HEK293 (cell line): ENCODE data around the gene ATP6V0B.

Experiments
- CTCF ChIA-PET: fragments of 350-600 bp; formaldehyde crosslinking; extraction: SDS; loops from one replicate; lab custom pipeline; 2021; ENCODE audit warnings: antibody characterized with exemption; lab: Yijun Ruan, JAX
- POLR2A ChIA-PET: fragments of 300-600 bp; formaldehyde crosslinking; extraction: SDS; loops from one replicate; lab custom pipeline; 2020; ENCODE audit warnings: antibody characterized with exemption, inconsistent platforms; lab: Yijun Ruan, JAX
- H3K27ac ChIP-seq: fragments of 200-500 bp; sonication (Bioruptor generic); 2 replicates; pipeline ENCODE4 v1.5.1; 2014; ENCODE audit warnings: low read depth, low read length, control low read depth, inconsistent platforms; ENCODE audit errors: extremely low read depth
- H3K36me3 ChIP-seq, 2 experiments: fragments of 200-500 bp in 1 of 2; sonication (Bioruptor generic) in 1 of 2; 1 replicate in 1 of 2; 2 replicates in 1 of 2; pipeline ENCODE4 v1.5.1; 2014 to 2017; ENCODE audit warnings: inconsistent platforms in 2 of 2, low read length in 2 of 2; ENCODE audit not compliant: control insufficient read depth in 2 of 2, insufficient read depth in 1 of 2
- H3K4me1 ChIP-seq: fragments of 200-500 bp; sonication (Bioruptor generic); 2 replicates; pipeline ENCODE4 v1.5.1; 2014; ENCODE audit warnings: mild to moderate bottlenecking, low read length, inconsistent platforms; ENCODE audit not compliant: control insufficient read depth, insufficient read depth
- H3K4me3 ChIP-seq: 2 replicates; pipeline ENCODE4 v1.5.1; 2011; ENCODE audit warnings: low read depth, mild to moderate bottlenecking, control low read depth, low read length, moderate library complexity
- H3K9me3 ChIP-seq: fragments of 200-500 bp; sonication (Bioruptor generic); 2 replicates; pipeline ENCODE4 v1.5.1; 2014; ENCODE audit warnings: low read depth, low read length, inconsistent platforms; ENCODE audit not compliant: control insufficient read depth, insufficient read depth
- GLI4 ChIP-seq: fragments of 450-650 bp; formaldehyde crosslinking; IDR thresholded peaks from 2 replicates; pipeline ENCODE4 v1.5.1; 2016; ENCODE audit warnings: missing biosample characterization, missing genetic modification characterization
- HOXC10 ChIP-seq: sonication (generic); formaldehyde crosslinking; IDR thresholded peaks from 2 replicates; pipeline ENCODE4 v1.8.1; 2023; ENCODE audit warnings: mild to moderate bottlenecking, missing genetic modification reagents
- KLF16 ChIP-seq: fragments of 450-650 bp; formaldehyde crosslinking; IDR thresholded peaks from 2 replicates; pipeline ENCODE4 v1.5.1; 2017; ENCODE audit warnings: missing biosample characterization, missing genetic modification characterization
- SCRT1 ChIP-seq: fragments of 450-650 bp; formaldehyde crosslinking; IDR thresholded peaks from 2 replicates; pipeline ENCODE4 v1.5.1; 2016; ENCODE audit warnings: missing biosample characterization, missing genetic modification characterization, borderline replicate concordance
- SP3 ChIP-seq: fragments of 450-650 bp; formaldehyde crosslinking; IDR thresholded peaks from 2 replicates; pipeline ENCODE4 v1.5.1; 2016; ENCODE audit warnings: missing biosample characterization, missing genetic modification characterization
- TRIM28 ChIP-seq: IDR thresholded peaks from 2 replicates; pipeline ENCODE4 v1.6.1; 2011; ENCODE audit warnings: low read length, control low read depth, borderline replicate concordance
- ZNF146 ChIP-seq: fragments of 450-650 bp; formaldehyde crosslinking; IDR thresholded peaks from 2 replicates; pipeline ENCODE4 v1.5.1; 2016; ENCODE audit warnings: missing biosample characterization, missing genetic modification characterization
- ZNF155 ChIP-seq: fragments of 450-650 bp; formaldehyde crosslinking; IDR thresholded peaks from 2 replicates; pipeline ENCODE4 v1.5.1; 2016; ENCODE audit warnings: missing biosample characterization, missing genetic modification characterization
- ZNF174 ChIP-seq: fragments of 450-650 bp; formaldehyde crosslinking; IDR thresholded peaks from 2 replicates; pipeline ENCODE4 v1.5.0; 2017; ENCODE audit warnings: missing biosample characterization, mild to moderate bottlenecking, missing genetic modification characterization
- ZNF184 ChIP-seq: fragments of 450-650 bp; IDR thresholded peaks from 2 replicates; pipeline ENCODE4 v1.5.1; 2018; ENCODE audit warnings: missing biosample characterization, mild to moderate bottlenecking, missing genetic modification characterization
- ZNF202 ChIP-seq: fragments of 450-650 bp; formaldehyde crosslinking; IDR thresholded peaks from 2 replicates; pipeline ENCODE4 v1.5.1; 2016; ENCODE audit warnings: missing biosample characterization, missing genetic modification characterization, borderline replicate concordance
- ZNF223 ChIP-seq: fragments of 450-650 bp; formaldehyde crosslinking; IDR thresholded peaks from 2 replicates; pipeline ENCODE4 v1.5.1; 2016; ENCODE audit warnings: missing biosample characterization, missing genetic modification characterization
- ZNF248 ChIP-seq: fragments of 450-650 bp; formaldehyde crosslinking; IDR thresholded peaks from 2 replicates; pipeline ENCODE4 v1.5.1; 2017; ENCODE audit warnings: missing biosample characterization, missing genetic modification characterization
- ZNF266 ChIP-seq: fragments of 450-650 bp; formaldehyde crosslinking; IDR thresholded peaks from 2 replicates; pipeline ENCODE4 v1.5.1; 2016; ENCODE audit warnings: missing biosample characterization, missing genetic modification characterization, low read depth
- ZNF335 ChIP-seq: fragments of 450-650 bp; formaldehyde crosslinking; conservative IDR thresholded peaks from 2 replicates; pipeline ENCODE4 v1.5.1; 2016; ENCODE audit warnings: missing biosample characterization, missing genetic modification characterization
- ZNF354C ChIP-seq: fragments of 450-650 bp; formaldehyde crosslinking; IDR thresholded peaks from 2 replicates; pipeline ENCODE4 v1.5.1; 2016; ENCODE audit warnings: missing biosample characterization, missing genetic modification characterization, low read depth, borderline replicate concordance
- ZNF529 ChIP-seq: fragments of 450-650 bp; formaldehyde crosslinking; IDR thresholded peaks from 2 replicates; pipeline ENCODE4 v1.5.1; 2017; ENCODE audit warnings: missing genetic modification characterization, missing biosample characterization; ENCODE audit not compliant: insufficient replicate concordance
- ZNF555 ChIP-seq: fragments of 450-650 bp; formaldehyde crosslinking; conservative IDR thresholded peaks from 2 replicates; pipeline ENCODE4 v1.5.1; 2017; ENCODE audit warnings: missing biosample characterization, mild to moderate bottlenecking, missing genetic modification characterization, inconsistent platforms
- ZNF560 ChIP-seq: fragments of 450-650 bp; formaldehyde crosslinking; IDR thresholded peaks from 2 replicates; pipeline ENCODE4 v1.5.1; 2017; ENCODE audit warnings: missing biosample characterization, missing genetic modification characterization, borderline replicate concordance
- ZNF629 ChIP-seq: fragments of 450-650 bp; formaldehyde crosslinking; IDR thresholded peaks from 2 replicates; pipeline ENCODE4 v1.5.1; 2017; ENCODE audit warnings: missing biosample characterization, missing genetic modification characterization
- ZNF707 ChIP-seq: fragments of 450-650 bp; formaldehyde crosslinking; IDR thresholded peaks from 2 replicates; pipeline ENCODE4 v1.5.1; 2016; ENCODE audit warnings: missing biosample characterization, missing genetic modification characterization
- ZNF792 ChIP-seq: fragments of 450-650 bp; formaldehyde crosslinking; IDR thresholded peaks from 2 replicates; pipeline ENCODE4 v1.5.1; 2016; ENCODE audit warnings: missing biosample characterization, missing genetic modification characterization
- ZNF830 ChIP-seq: fragments of 450-650 bp; IDR thresholded peaks from 2 replicates; pipeline ENCODE4 v1.5.0; 2018; ENCODE audit warnings: missing biosample characterization, missing genetic modification characterization, low read depth, mild to moderate bottlenecking, moderate library complexity
- ZNF837 ChIP-seq: fragments of 450-650 bp; formaldehyde crosslinking; IDR thresholded peaks from 2 replicates; pipeline ENCODE4 v1.5.1; 2016; ENCODE audit warnings: missing biosample characterization, missing genetic modification characterization
- ZSCAN16 ChIP-seq: fragments of 450-650 bp; formaldehyde crosslinking; IDR thresholded peaks from 2 replicates; pipeline ENCODE4 v1.5.1; 2016; ENCODE audit warnings: missing biosample characterization, missing genetic modification characterization
- TF ChIP-seq, protein P1 (sequence below): fragments of 450-650 bp; formaldehyde crosslinking; IDR thresholded peaks from 2 replicates; pipeline ENCODE4 v1.5.1; 2016; ENCODE audit warnings: missing biosample characterization, missing genetic modification characterization
- TF ChIP-seq, protein P2 (sequence below): fragments of 450-650 bp; formaldehyde crosslinking; IDR thresholded peaks from 2 replicates; pipeline ENCODE4 v1.5.1; 2017; ENCODE audit warnings: missing biosample characterization, missing genetic modification characterization
- TF ChIP-seq, protein P3 (sequence below): fragments of 450-650 bp; formaldehyde crosslinking; IDR thresholded peaks from 2 replicates; pipeline ENCODE4 v1.5.1; 2016; ENCODE audit warnings: missing biosample characterization, missing genetic modification characterization
- TF ChIP-seq, protein P4 (sequence below): fragments of 450-650 bp; formaldehyde crosslinking; IDR thresholded peaks from 2 replicates; pipeline ENCODE4 v1.5.1; 2016; ENCODE audit warnings: missing biosample characterization, missing genetic modification characterization
- TF ChIP-seq, protein P5 (sequence below): fragments of 450-650 bp; formaldehyde crosslinking; IDR thresholded peaks from 2 replicates; pipeline ENCODE4 v1.5.0; 2017; ENCODE audit warnings: missing biosample characterization, missing genetic modification characterization, borderline replicate concordance

Gene ATP6V0B

DNA sequence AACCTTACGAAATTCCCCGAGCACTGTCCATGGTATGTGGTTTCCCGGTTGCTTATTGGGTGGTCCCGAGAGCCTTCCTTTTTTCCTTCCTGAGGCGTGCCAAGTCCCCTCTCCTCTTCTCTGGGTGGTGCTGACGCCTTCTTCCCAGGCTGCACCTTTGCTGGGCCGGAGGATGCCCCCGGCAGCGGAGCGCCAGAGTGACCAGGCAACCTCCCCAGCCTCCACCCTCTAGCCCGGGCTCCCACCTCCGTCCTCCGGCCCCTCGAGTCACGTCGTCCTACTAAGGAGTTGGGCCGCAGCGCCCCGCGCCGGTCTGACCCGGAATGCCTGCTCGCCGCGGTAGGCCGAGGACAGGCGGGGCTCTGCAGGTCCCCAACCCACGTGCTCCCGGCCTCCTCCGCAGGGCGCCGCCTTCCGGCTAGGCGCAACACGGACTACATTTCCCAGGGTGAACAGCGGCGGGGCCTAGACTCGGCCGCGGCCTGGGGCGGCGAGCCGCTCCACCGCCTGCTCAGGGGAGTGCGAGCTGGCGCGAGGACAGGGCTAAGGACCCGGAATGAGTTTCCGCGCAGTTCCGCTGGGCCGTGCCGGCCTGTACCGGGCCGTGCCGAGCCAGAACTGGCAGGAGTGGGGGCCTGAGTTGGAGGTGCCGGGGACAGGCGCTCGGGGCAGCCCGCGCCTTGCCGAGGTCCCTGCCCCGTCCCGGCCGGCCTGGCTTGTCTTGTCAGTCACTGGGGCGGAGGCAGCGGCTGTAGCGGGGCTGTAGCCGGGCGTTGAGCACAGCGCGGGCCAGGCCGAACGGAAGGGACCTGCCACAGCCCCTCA lies 28.3 kb upstream of the ATP6V0B start, which contains the start of gene IPO13:
Gene IPO13 (plus strand): TSS at position 715 of the 825 bp plus-strand sequence. CDS start 651 bp downstream, outside the sequence.
- Histone ChIP-seq H3K36me3 (peaks cover 0 to 33% of the 10 kb centered on the region in 2 experiments; a peak in 1 of 3 replicates), H3K27ac (peak within 1 kb of the TSS; percentile 89), H3K4me1 (0 out of 2 replicates have a peak, but pooled peaks cover 4% of the 10 kb centered on the region), H3K4me3 (peak within 1 kb of the TSS; percentile 85), H3K9me3 (no peaks in the 10 kb centered on the region)
- POLR2A ChIA-PET: interaction anchor here (0.7 to 2.7 kb wide), 14 partner anchors 10 to 588 kb away, joined by 3 to 15 read pairs (median 4); partner anchors contain the start of genes ARTN, ATP6V0B, CDC20 and DPH2
- CTCF ChIA-PET: interaction anchor here (0.6 to 6.4 kb wide), 12 partner anchors 13 to 513 kb away, joined by 3 to 79 read pairs (median 4); partner anchors contain the start of gene ARTN
- TF ChIP-seq ZNF146 (tag by site-specific recombination) (0 out of 2 replicates have a peak, but pooled peaks have one; percentile 9), ZNF184 (no peak), ZNF830 (tag by site-specific recombination) (no peak), ZSCAN16 (no peak), ZNF560 (tag by site-specific recombination) (no peak), SCRT1 (tag by site-specific recombination) (no peak), ZNF155 (tag by site-specific recombination) (no peak), ZNF202 (no peak), ZNF335 (peak; percentile 100), KLF16 (tag by site-specific recombination) (peak; percentile 79), ZNF792 (tag by site-specific recombination) (no peak), HOXC10 (no peak), ZNF223 (tag by site-specific recombination) (no peak), ZNF266 (tag by site-specific recombination) (no peak), ZNF837 (tag by site-specific recombination) (no peak), ZNF354C (tag by site-specific recombination) (no peak), ZNF629 (tag by site-specific recombination) (peak; percentile 86), ZNF555 (tag by site-specific recombination) (no peak), GLI4 (tag by site-specific recombination) (no peak), TRIM28 (peak; percentile 87; the same call in 1 of the 2 replicates), SP3 (tag by site-specific recombination) (peak; percentile 94), ZNF248 (tag by site-specific recombination) (no peak), ZNF707 (tag by site-specific recombination) (no peak), ZNF529 (tag by site-specific recombination) (no peak), ZNF174 (tag by site-specific recombination) (no peak)
- TF ChIP-seq, protein P1, sequence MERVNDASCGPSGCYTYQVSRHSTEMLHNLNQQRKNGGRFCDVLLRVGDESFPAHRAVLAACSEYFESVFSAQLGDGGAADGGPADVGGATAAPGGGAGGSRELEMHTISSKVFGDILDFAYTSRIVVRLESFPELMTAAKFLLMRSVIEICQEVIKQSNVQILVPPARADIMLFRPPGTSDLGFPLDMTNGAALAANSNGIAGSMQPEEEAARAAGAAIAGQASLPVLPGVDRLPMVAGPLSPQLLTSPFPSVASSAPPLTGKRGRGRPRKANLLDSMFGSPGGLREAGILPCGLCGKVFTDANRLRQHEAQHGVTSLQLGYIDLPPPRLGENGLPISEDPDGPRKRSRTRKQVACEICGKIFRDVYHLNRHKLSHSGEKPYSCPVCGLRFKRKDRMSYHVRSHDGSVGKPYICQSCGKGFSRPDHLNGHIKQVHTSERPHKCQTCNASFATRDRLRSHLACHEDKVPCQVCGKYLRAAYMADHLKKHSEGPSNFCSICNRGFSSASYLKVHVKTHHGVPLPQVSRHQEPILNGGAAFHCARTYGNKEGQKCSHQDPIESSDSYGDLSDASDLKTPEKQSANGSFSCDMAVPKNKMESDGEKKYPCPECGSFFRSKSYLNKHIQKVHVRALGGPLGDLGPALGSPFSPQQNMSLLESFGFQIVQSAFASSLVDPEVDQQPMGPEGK (tag by site-specific recombination): peak; percentile 90
- TF ChIP-seq, protein P2, sequence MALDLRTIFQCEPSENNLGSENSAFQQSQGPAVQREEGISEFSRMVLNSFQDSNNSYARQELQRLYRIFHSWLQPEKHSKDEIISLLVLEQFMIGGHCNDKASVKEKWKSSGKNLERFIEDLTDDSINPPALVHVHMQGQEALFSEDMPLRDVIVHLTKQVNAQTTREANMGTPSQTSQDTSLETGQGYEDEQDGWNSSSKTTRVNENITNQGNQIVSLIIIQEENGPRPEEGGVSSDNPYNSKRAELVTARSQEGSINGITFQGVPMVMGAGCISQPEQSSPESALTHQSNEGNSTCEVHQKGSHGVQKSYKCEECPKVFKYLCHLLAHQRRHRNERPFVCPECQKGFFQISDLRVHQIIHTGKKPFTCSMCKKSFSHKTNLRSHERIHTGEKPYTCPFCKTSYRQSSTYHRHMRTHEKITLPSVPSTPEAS: peak; percentile 35; the same call in 1 of the 2 replicates
- TF ChIP-seq, protein P3, sequence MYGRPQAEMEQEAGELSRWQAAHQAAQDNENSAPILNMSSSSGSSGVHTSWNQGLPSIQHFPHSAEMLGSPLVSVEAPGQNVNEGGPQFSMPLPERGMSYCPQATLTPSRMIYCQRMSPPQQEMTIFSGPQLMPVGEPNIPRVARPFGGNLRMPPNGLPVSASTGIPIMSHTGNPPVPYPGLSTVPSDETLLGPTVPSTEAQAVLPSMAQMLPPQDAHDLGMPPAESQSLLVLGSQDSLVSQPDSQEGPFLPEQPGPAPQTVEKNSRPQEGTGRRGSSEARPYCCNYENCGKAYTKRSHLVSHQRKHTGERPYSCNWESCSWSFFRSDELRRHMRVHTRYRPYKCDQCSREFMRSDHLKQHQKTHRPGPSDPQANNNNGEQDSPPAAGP: peak; percentile 94
- TF ChIP-seq, protein P4, sequence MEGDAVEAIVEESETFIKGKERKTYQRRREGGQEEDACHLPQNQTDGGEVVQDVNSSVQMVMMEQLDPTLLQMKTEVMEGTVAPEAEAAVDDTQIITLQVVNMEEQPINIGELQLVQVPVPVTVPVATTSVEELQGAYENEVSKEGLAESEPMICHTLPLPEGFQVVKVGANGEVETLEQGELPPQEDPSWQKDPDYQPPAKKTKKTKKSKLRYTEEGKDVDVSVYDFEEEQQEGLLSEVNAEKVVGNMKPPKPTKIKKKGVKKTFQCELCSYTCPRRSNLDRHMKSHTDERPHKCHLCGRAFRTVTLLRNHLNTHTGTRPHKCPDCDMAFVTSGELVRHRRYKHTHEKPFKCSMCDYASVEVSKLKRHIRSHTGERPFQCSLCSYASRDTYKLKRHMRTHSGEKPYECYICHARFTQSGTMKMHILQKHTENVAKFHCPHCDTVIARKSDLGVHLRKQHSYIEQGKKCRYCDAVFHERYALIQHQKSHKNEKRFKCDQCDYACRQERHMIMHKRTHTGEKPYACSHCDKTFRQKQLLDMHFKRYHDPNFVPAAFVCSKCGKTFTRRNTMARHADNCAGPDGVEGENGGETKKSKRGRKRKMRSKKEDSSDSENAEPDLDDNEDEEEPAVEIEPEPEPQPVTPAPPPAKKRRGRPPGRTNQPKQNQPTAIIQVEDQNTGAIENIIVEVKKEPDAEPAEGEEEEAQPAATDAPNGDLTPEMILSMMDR (tag by site-specific recombination): peak; percentile 100
- TF ChIP-seq, protein P5, sequence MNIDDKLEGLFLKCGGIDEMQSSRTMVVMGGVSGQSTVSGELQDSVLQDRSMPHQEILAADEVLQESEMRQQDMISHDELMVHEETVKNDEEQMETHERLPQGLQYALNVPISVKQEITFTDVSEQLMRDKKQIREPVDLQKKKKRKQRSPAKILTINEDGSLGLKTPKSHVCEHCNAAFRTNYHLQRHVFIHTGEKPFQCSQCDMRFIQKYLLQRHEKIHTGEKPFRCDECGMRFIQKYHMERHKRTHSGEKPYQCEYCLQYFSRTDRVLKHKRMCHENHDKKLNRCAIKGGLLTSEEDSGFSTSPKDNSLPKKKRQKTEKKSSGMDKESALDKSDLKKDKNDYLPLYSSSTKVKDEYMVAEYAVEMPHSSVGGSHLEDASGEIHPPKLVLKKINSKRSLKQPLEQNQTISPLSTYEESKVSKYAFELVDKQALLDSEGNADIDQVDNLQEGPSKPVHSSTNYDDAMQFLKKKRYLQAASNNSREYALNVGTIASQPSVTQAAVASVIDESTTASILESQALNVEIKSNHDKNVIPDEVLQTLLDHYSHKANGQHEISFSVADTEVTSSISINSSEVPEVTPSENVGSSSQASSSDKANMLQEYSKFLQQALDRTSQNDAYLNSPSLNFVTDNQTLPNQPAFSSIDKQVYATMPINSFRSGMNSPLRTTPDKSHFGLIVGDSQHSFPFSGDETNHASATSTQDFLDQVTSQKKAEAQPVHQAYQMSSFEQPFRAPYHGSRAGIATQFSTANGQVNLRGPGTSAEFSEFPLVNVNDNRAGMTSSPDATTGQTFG (tag by site-specific recombination): peak; percentile 81; the same call in 1 of the 2 replicates
